Nephron progenitor cell (in vitro differentiated cells): ENCODE data around the gene FAM168A.

Experiments
- DNase-seq: peaks from one replicate; pipeline ENCODE4 v3.0.0; 2021
- H3K27ac Mint-ChIP-seq: 2 replicates; pipeline ENCODE4 v1.8.0; 2021; ENCODE audit warnings: mild to moderate bottlenecking, moderate library complexity, mixed read lengths
- H3K27me3 Mint-ChIP-seq: 2 replicates; pipeline ENCODE4 v1.8.0; 2021; ENCODE audit warnings: mild to moderate bottlenecking, low read depth, mixed read lengths; ENCODE audit not compliant: poor library complexity
- H3K36me3 Mint-ChIP-seq: 2 replicates; pipeline ENCODE4 v1.8.0; 2021; ENCODE audit warnings: low read depth, mixed read lengths
- H3K4me1 Mint-ChIP-seq: 2 replicates; pipeline ENCODE4 v1.8.0; 2021; ENCODE audit warnings: mixed read lengths
- H3K4me3 Mint-ChIP-seq: 2 replicates; pipeline ENCODE4 v1.8.0; 2021; ENCODE audit warnings: mild to moderate bottlenecking, moderate library complexity, mixed read lengths
- H3K9me3 Mint-ChIP-seq: 2 replicates; pipeline ENCODE4 v1.8.0; 2021; ENCODE audit warnings: mild to moderate bottlenecking, moderate library complexity, mixed read lengths
- TF ChIP-seq, protein P1 (sequence below): fragments of 200-600 bp; sonication (generic); IDR thresholded peaks from 2 replicates; pipeline ENCODE4 v1.5.0; 2021; ENCODE audit warnings: antibody characterized with exemption

FAM168A gene, protein sequence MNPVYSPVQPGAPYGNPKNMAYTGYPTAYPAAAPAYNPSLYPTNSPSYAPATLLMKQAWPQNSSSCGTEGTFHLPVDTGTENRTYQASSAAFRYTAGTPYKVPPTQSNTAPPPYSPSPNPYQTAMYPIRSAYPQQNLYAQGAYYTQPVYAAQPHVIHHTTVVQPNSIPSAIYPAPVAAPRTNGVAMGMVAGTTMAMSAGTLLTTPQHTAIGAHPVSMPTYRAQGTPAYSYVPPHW

DNA sequence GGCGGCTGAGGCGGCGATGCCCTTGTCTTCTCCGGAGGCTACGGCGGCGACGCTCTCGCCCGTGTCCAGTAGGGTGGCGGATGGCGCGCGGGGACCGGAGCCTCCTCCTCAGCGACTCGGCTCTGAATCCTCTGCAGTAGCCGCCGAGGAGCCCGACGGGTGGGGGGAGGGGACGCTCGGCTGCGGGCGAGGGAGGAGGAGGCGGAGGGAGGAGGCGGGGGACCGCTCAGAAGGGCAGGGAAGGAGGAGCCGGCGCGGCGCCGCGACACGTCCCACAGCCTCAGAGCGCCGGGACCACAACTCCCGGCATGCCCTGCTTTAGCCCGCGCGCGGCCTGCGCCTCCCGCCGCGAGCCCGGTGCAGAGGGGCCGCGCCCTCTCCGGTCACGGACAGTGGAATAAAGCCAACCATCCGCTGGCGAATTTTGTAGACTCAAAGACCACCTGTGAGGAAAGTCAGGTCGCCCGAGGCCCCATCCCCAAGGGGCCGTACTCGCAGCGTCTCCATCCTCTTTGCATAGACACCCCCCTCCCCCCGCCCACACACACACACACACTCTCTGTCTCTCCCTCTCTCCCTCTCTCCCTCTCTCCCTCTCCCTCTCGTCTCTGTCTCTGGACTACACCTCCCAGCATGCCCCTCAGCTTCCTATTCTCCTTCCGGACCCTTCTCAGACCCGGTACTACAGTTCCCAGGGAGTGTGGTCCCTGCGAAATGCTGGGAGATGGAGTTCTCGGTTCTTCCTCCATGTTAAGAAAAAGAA lies at the start of gene FAM168A:
Gene FAM168A, minus strand, starts transcription at position 157 of the 763 bp plus-strand sequence. CDS start 129,638 bp downstream, outside the sequence.
- Mint-ChIP-seq H3K27me3 (no peaks in the 10 kb centered on the region), H3K36me3 (no peaks in the 10 kb centered on the region), H3K4me3 (peak within 1 kb of the TSS; percentile 96), H3K4me1 (peaks cover 62% of the 10 kb centered on the region), H3K27ac (peak within 1 kb of the TSS; percentile 61), H3K9me3 (no peaks in the 10 kb centered on the region)
- peak; percentile 94 for DNase-seq
- TF ChIP-seq, protein P1, sequence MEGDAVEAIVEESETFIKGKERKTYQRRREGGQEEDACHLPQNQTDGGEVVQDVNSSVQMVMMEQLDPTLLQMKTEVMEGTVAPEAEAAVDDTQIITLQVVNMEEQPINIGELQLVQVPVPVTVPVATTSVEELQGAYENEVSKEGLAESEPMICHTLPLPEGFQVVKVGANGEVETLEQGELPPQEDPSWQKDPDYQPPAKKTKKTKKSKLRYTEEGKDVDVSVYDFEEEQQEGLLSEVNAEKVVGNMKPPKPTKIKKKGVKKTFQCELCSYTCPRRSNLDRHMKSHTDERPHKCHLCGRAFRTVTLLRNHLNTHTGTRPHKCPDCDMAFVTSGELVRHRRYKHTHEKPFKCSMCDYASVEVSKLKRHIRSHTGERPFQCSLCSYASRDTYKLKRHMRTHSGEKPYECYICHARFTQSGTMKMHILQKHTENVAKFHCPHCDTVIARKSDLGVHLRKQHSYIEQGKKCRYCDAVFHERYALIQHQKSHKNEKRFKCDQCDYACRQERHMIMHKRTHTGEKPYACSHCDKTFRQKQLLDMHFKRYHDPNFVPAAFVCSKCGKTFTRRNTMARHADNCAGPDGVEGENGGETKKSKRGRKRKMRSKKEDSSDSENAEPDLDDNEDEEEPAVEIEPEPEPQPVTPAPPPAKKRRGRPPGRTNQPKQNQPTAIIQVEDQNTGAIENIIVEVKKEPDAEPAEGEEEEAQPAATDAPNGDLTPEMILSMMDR: peak; percentile 32

DNA sequence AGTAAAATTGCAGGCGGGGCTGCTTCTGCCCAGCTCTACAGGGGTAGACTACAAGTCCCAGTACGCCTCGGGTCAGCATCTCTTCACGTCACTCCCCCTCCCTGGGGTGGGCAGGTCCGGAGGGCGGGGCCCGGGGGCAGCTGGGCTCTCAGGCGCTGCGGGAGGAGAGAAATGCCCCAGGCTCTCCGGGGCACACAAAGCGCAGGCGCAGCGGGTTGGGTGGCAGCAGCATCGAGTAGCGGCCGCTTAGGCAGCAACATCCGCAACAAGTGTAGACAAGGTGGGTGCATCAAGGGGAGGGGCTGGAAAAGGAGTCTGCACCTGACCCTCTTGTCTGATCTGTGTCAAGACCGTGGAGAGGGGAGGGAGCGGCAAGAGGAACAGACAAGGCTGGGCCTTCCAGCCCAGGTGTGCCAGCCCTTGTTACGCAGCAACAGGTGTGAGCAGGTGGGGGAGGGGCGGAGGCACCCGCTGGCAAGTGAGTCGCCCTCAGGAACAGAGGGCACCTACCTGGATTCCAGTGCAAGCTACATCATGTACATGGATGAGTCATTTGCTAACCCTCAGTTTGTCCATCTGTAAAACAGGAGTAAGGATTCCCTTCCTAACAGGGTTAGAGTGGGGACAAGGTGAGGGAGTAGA lies 49.7 kb upstream of the FAM168A start:
- no peaks in the 10 kb centered on the region for H3K36me3 Mint-ChIP-seq

DNA sequence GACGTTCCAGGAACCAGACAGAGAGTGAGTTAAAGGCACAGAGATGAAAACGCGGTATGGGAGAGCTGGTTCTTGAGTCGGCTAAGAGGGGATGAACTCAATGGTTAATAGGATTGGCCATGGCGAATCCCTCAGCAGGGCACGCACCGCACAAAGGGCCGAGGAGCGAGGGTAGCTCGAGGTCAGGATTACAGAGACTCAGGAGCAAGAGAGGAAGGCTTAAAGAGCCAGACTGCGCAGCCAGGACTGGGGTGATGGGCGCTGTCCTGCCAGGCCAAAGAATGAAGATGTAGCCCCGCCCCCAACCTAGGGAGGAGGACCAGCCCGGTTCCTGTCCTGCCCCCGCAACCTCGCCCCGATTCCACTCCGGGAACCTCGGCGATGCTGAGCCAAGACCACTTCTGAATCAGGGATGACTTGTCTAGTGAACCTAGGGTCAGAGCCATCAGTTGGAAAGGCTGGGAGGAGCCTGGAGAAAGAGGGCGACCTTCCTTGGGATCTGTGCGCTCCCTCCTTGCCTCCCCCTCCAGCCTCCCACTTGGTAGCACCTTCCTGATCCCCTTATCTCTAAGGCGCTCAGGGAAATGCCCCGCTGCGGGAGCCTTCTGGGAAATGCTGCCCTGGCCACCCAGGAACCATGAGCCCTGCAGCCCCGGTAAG lies 48.2 kb upstream of the FAM168A start, which contains the start of gene PLEKHB1:
Gene PLEKHB1, plus strand, starts transcription at position 610 of the 660 bp plus-strand sequence. Its CDS starts 28 bp downstream, at position 638.
- Mint-ChIP-seq H3K27ac (no peak within 1 kb of the TSS), H3K9me3 (no peaks in the 10 kb centered on the region), H3K4me3 (peak within 1 kb of the TSS; percentile 71), H3K27me3 (peaks cover 17% of the 10 kb centered on the region), H3K36me3 (no peaks in the 10 kb centered on the region), H3K4me1 (peaks cover 49% of the 10 kb centered on the region)
- DNase-seq: peak; percentile 57
- TF ChIP-seq, protein P1: no peak

More for the DNA sequence above, 49.7 kb upstream of the FAM168A start:
- peak; percentile 82 for DNase-seq
- TF ChIP-seq, protein P1: no peak
- Mint-ChIP-seq H3K27me3 (peaks cover 25% of the 10 kb centered on the region), H3K4me1 (peaks cover 62% of the 10 kb centered on the region), H3K27ac (no peak overlapping the region), H3K9me3 (no peaks in the 10 kb centered on the region), H3K4me3 (peak overlapping the region; percentile 69)

DNA sequence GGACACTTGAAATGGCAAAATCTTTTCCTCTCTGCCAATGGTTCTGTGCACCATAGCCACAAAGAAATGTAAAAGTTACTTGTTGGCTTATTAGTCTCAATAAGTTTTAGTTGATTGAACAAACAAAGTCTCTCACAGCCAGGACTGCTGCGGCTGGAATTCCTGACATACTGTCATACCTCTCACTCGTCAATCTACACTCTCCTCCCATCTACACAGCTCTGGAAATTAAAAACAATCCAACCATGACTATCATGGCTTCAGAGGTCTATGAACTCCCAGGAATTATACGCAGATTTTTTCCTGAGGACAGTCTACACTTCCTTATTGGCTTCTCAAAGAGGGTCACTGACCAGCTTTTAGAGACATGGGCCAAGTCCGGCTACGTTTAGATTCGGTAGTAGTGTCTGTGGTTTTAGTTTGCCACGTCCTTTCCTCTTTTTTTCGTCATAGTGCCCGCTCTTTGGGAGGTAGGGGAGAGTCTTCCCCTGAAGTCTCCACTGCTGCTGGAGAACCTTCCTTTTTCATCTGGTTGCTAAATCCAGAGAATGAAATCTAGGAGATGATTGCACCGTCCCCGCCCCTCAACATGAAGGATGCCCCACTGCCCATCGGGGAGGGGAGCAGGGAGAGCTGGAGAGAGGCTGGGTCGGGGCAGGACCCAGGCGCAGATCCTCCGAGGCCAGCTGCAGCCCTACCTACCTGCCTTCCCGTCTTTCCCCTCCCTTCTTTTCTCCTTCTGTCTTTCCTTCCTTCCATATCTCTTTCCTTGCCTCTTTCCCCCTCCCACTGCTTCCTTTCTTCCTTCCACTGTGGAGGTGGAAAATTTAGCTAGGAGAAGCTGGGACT lies 47.4 kb upstream of the FAM168A start:
- peaks cover 49% of the 10 kb centered on the region for H3K4me1 Mint-ChIP-seq

More for the DNA sequence above, 47.4 kb upstream of the FAM168A start:
- H3K4me3 Mint-ChIP-seq: peak overlapping the region; percentile 71
- TF ChIP-seq, protein P1: no peak
- DNase-seq: no peak
- H3K9me3 Mint-ChIP-seq: no peaks in the 10 kb centered on the region
- H3K27me3 Mint-ChIP-seq: peaks cover 17% of the 10 kb centered on the region
- H3K36me3 Mint-ChIP-seq: no peaks in the 10 kb centered on the region
- H3K27ac Mint-ChIP-seq: no peak overlapping the region
